IMR-90 (cell line): Measurements from ENCODE around the gene CIBAR2. TPM values are rescaled to one million over a fixed set of nuclear protein-coding genes. Genes with fewer than 3 reads are reported as not detected.

Experiments used
- ATAC-seq: fragments of 200-7000 bp; cut with Tn5 transposase; 2 replicates; pipeline ENCODE4 v1.9.1; 2020; ENCODE audit warnings: low read depth, mild to moderate bottlenecking, moderate library complexity
- BruUV-seq: library from RNA; stranded (reverse); fragments of 400-500 nt; replicated peaks from 2 replicates; lab custom pipeline; 2021; lab: Mats Ljungman, UMichigan
- CTCF ChIA-PET: fragments of 300-600 bp; formaldehyde crosslinking; extraction: SDS; loops from one replicate; lab custom pipeline; 2021; ENCODE audit warnings: antibody characterized with exemption; lab: Yijun Ruan, JAX
- POLR2A ChIA-PET: fragments of 300-600 bp; sonication (Branson Sonifier 250); formaldehyde crosslinking; loops from one replicate; lab custom pipeline; 2022; ENCODE audit warnings: antibody characterized with exemption; ENCODE audit not compliant: unreplicated experiment; lab: Charles Lee
- DNase-seq: peaks from one replicate; pipeline ENCODE4 v3.0.0; 2013
- H2AFZ ChIP-seq: replicated peaks from 2 replicates; pipeline ENCODE3; 2013; ENCODE audit warnings: low read length, mild to moderate bottlenecking; ENCODE audit not compliant: poor library complexity
- H2AK5ac ChIP-seq: 2 replicates; pipeline ENCODE4 v1.6.1; 2013; ENCODE audit warnings: low read depth, low read length, inconsistent platforms
- H2AK9ac ChIP-seq: replicated peaks from 2 replicates; pipeline ENCODE3; 2013; ENCODE audit warnings: mild to moderate bottlenecking, low read depth, low read length, moderate library complexity; ENCODE audit not compliant: poor library complexity
- H2BK120ac ChIP-seq: 2 replicates; pipeline ENCODE4 v1.6.1; 2013; ENCODE audit warnings: low read depth, low read length, inconsistent platforms
- H2BK15ac ChIP-seq: 3 replicates; pipeline ENCODE4 v1.6.1; 2013; ENCODE audit warnings: low read depth, low read length, inconsistent platforms
- H2BK20ac ChIP-seq: 2 replicates; pipeline ENCODE4 v1.6.1; 2013; ENCODE audit warnings: low read depth, mild to moderate bottlenecking, inconsistent platforms, low read length, moderate library complexity
- H2BK5ac ChIP-seq: 2 replicates; pipeline ENCODE4 v1.6.1; 2013; ENCODE audit warnings: mild to moderate bottlenecking, low read depth, low read length, inconsistent platforms; ENCODE audit not compliant: poor library complexity, severe bottlenecking
- H3K14ac ChIP-seq: replicated peaks from 2 replicates; pipeline ENCODE4 v1.6.1; 2013; ENCODE audit warnings: low read depth, low read length, inconsistent platforms
- H3K18ac ChIP-seq: 2 replicates; pipeline ENCODE4 v1.6.1; 2013; ENCODE audit warnings: low read depth, low read length, control low read depth
- H3K23ac ChIP-seq: 2 replicates; pipeline ENCODE4 v1.6.1; 2013; ENCODE audit warnings: low read depth, low read length, inconsistent platforms
- H3K27ac ChIP-seq: 2 replicates; pipeline ENCODE4 v1.5.1; 2013; ENCODE audit warnings: mild to moderate bottlenecking, control low read depth, low read length; ENCODE audit not compliant: insufficient read depth
- H3K27me3 ChIP-seq: 2 replicates; pipeline ENCODE4 v1.6.1; 2013; ENCODE audit warnings: low read length; ENCODE audit not compliant: control insufficient read depth, insufficient read depth
- H3K36me3 ChIP-seq: 2 replicates; pipeline ENCODE4 v1.6.1; 2013; ENCODE audit warnings: low read length, mixed read lengths; ENCODE audit not compliant: control insufficient read depth, insufficient read depth
- H3K4ac ChIP-seq: 2 replicates; pipeline ENCODE4 v1.6.1; 2013; ENCODE audit warnings: low read depth, low read length, inconsistent platforms
- H3K4me1 ChIP-seq: 2 replicates; pipeline ENCODE4 v1.6.1; 2013; ENCODE audit warnings: low read length, mixed read lengths; ENCODE audit not compliant: control insufficient read depth, insufficient read depth
- H3K4me2 ChIP-seq: 2 replicates; pipeline ENCODE4 v1.6.1; 2013; ENCODE audit warnings: low read depth, mild to moderate bottlenecking, control low read depth, low read length, moderate library complexity
- H3K4me3 ChIP-seq: 2 replicates; pipeline ENCODE4 v1.5.1; 2013; ENCODE audit warnings: low read depth, mild to moderate bottlenecking, control low read depth, low read length, moderate library complexity; ENCODE audit not compliant: insufficient read depth
- H3K56ac ChIP-seq: 2 replicates; pipeline ENCODE4 v1.6.1; 2013; ENCODE audit warnings: low read length, inconsistent platforms; ENCODE audit not compliant: insufficient read depth; ENCODE audit errors: extremely low read depth
- H3K79me1 ChIP-seq, 2 experiments: 2 replicates each; pipeline ENCODE4 v1.6.1; 2013; ENCODE audit warnings: low read length in 2 of 2, inconsistent platforms in 1 of 2, low read depth in 1 of 2
- H3K9ac ChIP-seq: 2 replicates; pipeline ENCODE4 v1.6.1; 2013; ENCODE audit warnings: low read depth, low read length, control low read depth
- H3K9me1 ChIP-seq: 2 replicates; pipeline ENCODE4 v1.6.1; 2013; ENCODE audit warnings: low read length, inconsistent platforms; ENCODE audit not compliant: insufficient read depth
- H3K9me3 ChIP-seq: 2 replicates; pipeline ENCODE4 v1.6.1; 2013; ENCODE audit warnings: low read length; ENCODE audit not compliant: control insufficient read depth, insufficient read depth
- H4K20me1 ChIP-seq: 2 replicates; pipeline ENCODE4 v1.6.1; 2013; ENCODE audit warnings: low read length, inconsistent platforms; ENCODE audit not compliant: insufficient read depth
- H4K5ac ChIP-seq: 2 replicates; pipeline ENCODE4 v1.6.1; 2013; ENCODE audit warnings: mild to moderate bottlenecking, low read depth, low read length, control low read depth
- H4K8ac ChIP-seq, 2 experiments: 2 replicates each; pipeline ENCODE4 v1.6.1; 2013; ENCODE audit warnings: low read depth in 2 of 2, low read length in 2 of 2, control low read depth in 1 of 2, inconsistent platforms in 1 of 2
- H4K91ac ChIP-seq: 2 replicates; pipeline ENCODE4 v1.6.1; 2013; ENCODE audit warnings: low read depth, low read length, inconsistent platforms; ENCODE audit not compliant: insufficient read depth
- BHLHE40 ChIP-seq: fragments of 150-350 bp; IDR thresholded peaks from 2 replicates; pipeline ENCODE4 v1.6.1; 2016; ENCODE audit warnings: mild to moderate bottlenecking, low read depth, low read length
- CHD1 ChIP-seq: IDR thresholded peaks from 2 replicates; pipeline ENCODE4 v1.6.1; 2012; ENCODE audit warnings: low read depth, low read length, improper control_type of control experiment
- MAFK ChIP-seq: IDR thresholded peaks from 2 replicates; pipeline ENCODE4 v1.6.1; 2012; ENCODE audit warnings: low read depth, low read length, improper control_type of control experiment
- MAZ ChIP-seq: IDR thresholded peaks from 2 replicates; pipeline ENCODE4 v1.6.1; 2012; ENCODE audit warnings: low read depth, mild to moderate bottlenecking, low read length, improper control_type of control experiment, moderate library complexity, borderline replicate concordance
- MXI1 ChIP-seq: IDR thresholded peaks from 2 replicates; pipeline ENCODE4 v1.6.1; 2012; ENCODE audit warnings: low read depth, mild to moderate bottlenecking, low read length, moderate library complexity, borderline replicate concordance
- NFE2L2 ChIP-seq: fragments of 150-350 bp; IDR thresholded peaks from 2 replicates; pipeline ENCODE4 v1.6.1; 2016; ENCODE audit warnings: low read depth, mild to moderate bottlenecking, low read length
- POLR2A ChIP-seq: IDR thresholded peaks from 2 replicates; pipeline ENCODE4 v1.6.1; 2012; ENCODE audit warnings: mild to moderate bottlenecking, low read depth, low read length
- RAD21 ChIP-seq: IDR thresholded peaks from 2 replicates; pipeline ENCODE4 v1.6.1; 2012; ENCODE audit warnings: low read length, improper control_type of control experiment
- RCOR1 ChIP-seq: IDR thresholded peaks from 2 replicates; pipeline ENCODE4 v1.6.1; 2012; ENCODE audit warnings: mild to moderate bottlenecking, low read length, improper control_type of control experiment; ENCODE audit not compliant: insufficient replicate concordance
- RFX5 ChIP-seq: IDR thresholded peaks from 2 replicates; pipeline ENCODE4 v1.8.0; 2012; ENCODE audit warnings: low read depth, mild to moderate bottlenecking, low read length, moderate library complexity
- SMC3 ChIP-seq: fragments of 150-350 bp; IDR thresholded peaks from 2 replicates; pipeline ENCODE4 v1.6.1; 2016; ENCODE audit warnings: low read depth, mild to moderate bottlenecking, antibody characterized with exemption, low read length, moderate library complexity
- WGBS, 2 experiments: methylation state at CpG; one replicate each; pipeline versions ENCODE4 v1.1.5 to v1.1.7; 2013; ENCODE audit warnings: missing lambda C conversion rate in 2 of 2; ENCODE audit not compliant: insufficient read length in 1 of 2; ENCODE audit errors: extremely low coverage in 2 of 2; 5-methylcytosine and 5-hydroxymethylcytosine counted together
- dilution Hi-C: fragments of 300-500 bp; cut with HindIII; formaldehyde crosslinking; loops from one replicate; pipeline ENCODE4 v1.14.3; 2018; ENCODE audit warnings: low sequenced_read_pairs; ENCODE audit not compliant: unreplicated experiment
- in situ Hi-C: fragments of 300-500 bp; cut with MboI; formaldehyde crosslinking; loops from 3 replicates; pipeline ENCODE4 v1.14.3; 2019; ENCODE audit warnings: low sequenced_read_pairs, inconsistent platforms, mixed read lengths
- intact Hi-C: fragments of 100-400 bp; cut with micrococcal nuclease; formaldehyde crosslinking; loops from 2 replicates; pipeline ENCODE4 v1.10.0; 2022
- polyA plus RNA-seq, 3 experiments: library from polyadenylated mRNA; depleted of rRNA; stranded (reverse); fragments of >200 nt; gene quantifications; 2 replicates each; pipeline ENCODE4 v1.2.3, GENCODE V29; 2012; ENCODE audit warnings: low replicate concordance in 1 of 3
- total RNA-seq: library from RNA; depleted of rRNA; stranded (reverse); fragments of >200 nt; gene quantifications from 2 replicates; pipeline ENCODE4 v1.2.3, GENCODE V29; 2012
- TF ChIP-seq, protein P1 (sequence below): fragments of 150-350 bp; IDR thresholded peaks from 2 replicates; pipeline ENCODE4 v1.6.1; 2016; ENCODE audit warnings: low read depth, mild to moderate bottlenecking, low read length, moderate library complexity, borderline replicate concordance
- TF ChIP-seq, protein P2 (sequence below): fragments of 150-350 bp; IDR thresholded peaks from 2 replicates; pipeline ENCODE4 v1.6.1; 2017; ENCODE audit warnings: mild to moderate bottlenecking, antibody characterized with exemption, low read length, low read depth
- TF ChIP-seq, protein P3 (sequence below): conservative IDR thresholded peaks from 2 replicates; pipeline ENCODE4 v1.5.1; 2012; ENCODE audit warnings: mild to moderate bottlenecking, low read depth, low read length, improper control_type of control experiment

CIBAR2 gene
- total and polyA plus RNA-seq, 2 of the 4 experiments (the other 2 are of a cell fraction), result 0.18 to 0.24 TPM

DNA sequence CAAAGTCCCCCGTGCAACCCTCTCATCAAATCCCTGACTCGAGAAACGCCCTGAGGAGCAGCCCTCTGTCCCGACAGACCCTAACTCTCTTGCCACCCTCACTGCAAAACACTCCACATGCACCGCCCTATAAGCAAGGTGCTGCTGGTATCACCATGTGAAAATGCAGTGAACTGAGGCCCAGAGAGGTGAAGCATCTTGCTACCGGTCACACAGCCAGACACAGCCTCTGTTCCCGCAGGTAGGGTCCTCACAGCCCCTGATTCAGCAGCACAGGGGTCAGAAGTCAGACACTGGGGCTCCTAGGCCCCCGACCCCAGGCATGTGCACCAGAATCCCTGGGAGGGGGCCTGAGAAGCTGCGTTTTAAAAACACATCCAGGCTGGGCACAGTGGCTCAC, 1.1 kb downstream of the CIBAR2 start:
- no peak overlapping the region for H2AK5ac ChIP-seq

More for the DNA sequence above, 1.1 kb downstream of the CIBAR2 start:
- H3K18ac ChIP-seq, result no peak overlapping the region
- no peak for TF ChIP-seq CHD1
- no peak for TF ChIP-seq MXI1
- TF ChIP-seq MAZ, result no peak
- TF ChIP-seq, protein P1, sequence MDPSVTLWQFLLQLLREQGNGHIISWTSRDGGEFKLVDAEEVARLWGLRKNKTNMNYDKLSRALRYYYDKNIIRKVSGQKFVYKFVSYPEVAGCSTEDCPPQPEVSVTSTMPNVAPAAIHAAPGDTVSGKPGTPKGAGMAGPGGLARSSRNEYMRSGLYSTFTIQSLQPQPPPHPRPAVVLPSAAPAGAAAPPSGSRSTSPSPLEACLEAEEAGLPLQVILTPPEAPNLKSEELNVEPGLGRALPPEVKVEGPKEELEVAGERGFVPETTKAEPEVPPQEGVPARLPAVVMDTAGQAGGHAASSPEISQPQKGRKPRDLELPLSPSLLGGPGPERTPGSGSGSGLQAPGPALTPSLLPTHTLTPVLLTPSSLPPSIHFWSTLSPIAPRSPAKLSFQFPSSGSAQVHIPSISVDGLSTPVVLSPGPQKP, result no peak
- no peak for TF ChIP-seq MAFK
- no peak for TF ChIP-seq SMC3
- TF ChIP-seq, protein P2, sequence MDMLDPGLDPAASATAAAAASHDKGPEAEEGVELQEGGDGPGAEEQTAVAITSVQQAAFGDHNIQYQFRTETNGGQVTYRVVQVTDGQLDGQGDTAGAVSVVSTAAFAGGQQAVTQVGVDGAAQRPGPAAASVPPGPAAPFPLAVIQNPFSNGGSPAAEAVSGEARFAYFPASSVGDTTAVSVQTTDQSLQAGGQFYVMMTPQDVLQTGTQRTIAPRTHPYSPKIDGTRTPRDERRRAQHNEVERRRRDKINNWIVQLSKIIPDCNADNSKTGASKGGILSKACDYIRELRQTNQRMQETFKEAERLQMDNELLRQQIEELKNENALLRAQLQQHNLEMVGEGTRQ, result no peak
- no peak for TF ChIP-seq NFE2L2
- TF ChIP-seq RCOR1, result no peak
- TF ChIP-seq RFX5, result no peak
- TF ChIP-seq POLR2A, result no peak
- no peak for TF ChIP-seq BHLHE40
- TF ChIP-seq, protein P3, sequence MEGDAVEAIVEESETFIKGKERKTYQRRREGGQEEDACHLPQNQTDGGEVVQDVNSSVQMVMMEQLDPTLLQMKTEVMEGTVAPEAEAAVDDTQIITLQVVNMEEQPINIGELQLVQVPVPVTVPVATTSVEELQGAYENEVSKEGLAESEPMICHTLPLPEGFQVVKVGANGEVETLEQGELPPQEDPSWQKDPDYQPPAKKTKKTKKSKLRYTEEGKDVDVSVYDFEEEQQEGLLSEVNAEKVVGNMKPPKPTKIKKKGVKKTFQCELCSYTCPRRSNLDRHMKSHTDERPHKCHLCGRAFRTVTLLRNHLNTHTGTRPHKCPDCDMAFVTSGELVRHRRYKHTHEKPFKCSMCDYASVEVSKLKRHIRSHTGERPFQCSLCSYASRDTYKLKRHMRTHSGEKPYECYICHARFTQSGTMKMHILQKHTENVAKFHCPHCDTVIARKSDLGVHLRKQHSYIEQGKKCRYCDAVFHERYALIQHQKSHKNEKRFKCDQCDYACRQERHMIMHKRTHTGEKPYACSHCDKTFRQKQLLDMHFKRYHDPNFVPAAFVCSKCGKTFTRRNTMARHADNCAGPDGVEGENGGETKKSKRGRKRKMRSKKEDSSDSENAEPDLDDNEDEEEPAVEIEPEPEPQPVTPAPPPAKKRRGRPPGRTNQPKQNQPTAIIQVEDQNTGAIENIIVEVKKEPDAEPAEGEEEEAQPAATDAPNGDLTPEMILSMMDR, result no peak
- TF ChIP-seq RAD21, result no peak
- H2BK120ac ChIP-seq, result no peak overlapping the region
- H3K36me3 ChIP-seq, result no peaks in the 10 kb centered on the region
- in situ Hi-C loops (loop anchor here (10.0 kb wide), 1 partner anchor 504 kb away; the partner anchor contains the start of gene GSE1), dilution Hi-C loops (no loop called here), intact Hi-C loops (no loop called here)
- no peak overlapping the region for H2BK5ac ChIP-seq
- no peak overlapping the region for H4K91ac ChIP-seq
- CTCF ChIA-PET, result no interaction called here
- no peak overlapping the region for H2BK15ac ChIP-seq
- no peak overlapping the region for H2AFZ ChIP-seq
- H3K9me3 ChIP-seq, result peaks cover 4% of the 10 kb centered on the region; the same call in 1 of the 2 replicates
- WGBS, 2 experiments, result 71% methylated on average over 5 of the region's 9 CpGs; no CpG with 5 or more reads in 1 of the 2 experiments
- BruUV-seq, result no TSS peak
- H2BK20ac ChIP-seq, result no peak overlapping the region
- peaks cover 9% of the 10 kb centered on the region for H3K27me3 ChIP-seq
- H3K14ac ChIP-seq, result no peak overlapping the region
- ATAC-seq, result no peak
- no peak overlapping the region for H3K4me2 ChIP-seq
- H3K9me1 ChIP-seq, result no peaks in the 10 kb centered on the region
- no peaks in the 10 kb centered on the region; the same call in 1 of the 2 replicates for H3K4me1 ChIP-seq
- no peak overlapping the region for H4K8ac ChIP-seq
- H4K20me1 ChIP-seq, result peaks cover 5% of the 10 kb centered on the region
- H3K79me1 ChIP-seq, result no peaks in the 10 kb centered on the region
- no peak overlapping the region for H2AK9ac ChIP-seq
- no peak overlapping the region for H3K23ac ChIP-seq
- H3K4ac ChIP-seq, result no peak overlapping the region
- H3K4me3 ChIP-seq, result no peak overlapping the region
- H4K5ac ChIP-seq, result no peak overlapping the region
- POLR2A ChIA-PET, result no interaction called here
- no peak for DNase-seq
- H3K56ac ChIP-seq, result no peak overlapping the region
- H3K9ac ChIP-seq, result no peak overlapping the region
- H3K27ac ChIP-seq, result no peak overlapping the region
